HG03354 (cell line): ENCODE data around the gene TSPAN33.
"Not testable (repeated sequence)": the region's sequence is repeated elsewhere in the genome, so short reads cannot be mapped to it uniquely, and the experiment has no call there.

ENCODE experiments used
- ATAC-seq: cut with Tn5 transposase; IDR thresholded peaks from one replicate; pipeline ENCODE4 v1.9.1; 2021; ENCODE audit warnings: mild to moderate bottlenecking; ENCODE audit not compliant: unreplicated experiment, poor library complexity, severe bottlenecking

The TSPAN33 gene, protein sequence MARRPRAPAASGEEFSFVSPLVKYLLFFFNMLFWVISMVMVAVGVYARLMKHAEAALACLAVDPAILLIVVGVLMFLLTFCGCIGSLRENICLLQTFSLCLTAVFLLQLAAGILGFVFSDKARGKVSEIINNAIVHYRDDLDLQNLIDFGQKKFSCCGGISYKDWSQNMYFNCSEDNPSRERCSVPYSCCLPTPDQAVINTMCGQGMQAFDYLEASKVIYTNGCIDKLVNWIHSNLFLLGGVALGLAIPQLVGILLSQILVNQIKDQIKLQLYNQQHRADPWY

DNA sequence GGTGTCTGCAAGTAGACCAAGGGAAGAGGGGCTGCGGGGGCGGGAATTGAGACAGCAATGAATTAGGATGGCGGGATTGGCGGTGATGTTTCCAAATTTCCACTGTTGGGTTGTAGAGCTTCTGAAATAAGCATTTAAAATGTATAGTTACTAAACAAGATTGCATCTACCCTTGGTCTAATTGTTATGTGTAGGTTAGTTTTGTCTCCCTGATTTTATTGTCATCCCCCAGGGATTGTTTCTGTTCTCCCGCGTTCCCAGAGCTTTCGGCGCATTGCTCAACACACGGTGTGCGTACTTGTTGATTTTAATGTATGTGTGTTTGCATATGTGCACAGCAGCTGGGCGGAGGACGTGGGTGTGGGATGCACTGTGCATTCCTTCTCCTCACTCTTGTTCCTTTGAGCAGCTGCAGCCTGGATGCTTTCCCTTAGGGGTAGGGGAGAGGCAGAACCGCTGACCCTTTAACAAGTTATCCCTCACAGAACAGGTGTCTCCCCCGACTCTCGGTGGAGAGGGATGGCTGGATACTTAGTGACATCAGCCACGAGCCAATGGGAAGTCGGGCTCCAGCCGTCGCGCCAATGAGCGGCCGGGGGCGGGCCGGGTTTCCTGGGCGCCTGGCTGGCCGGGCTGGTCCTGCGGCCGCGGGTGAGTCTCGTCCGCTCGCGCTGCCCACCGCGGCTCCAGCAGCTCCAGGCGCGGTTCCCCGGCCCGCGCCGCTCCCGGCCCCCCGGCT lies at the start of gene TSPAN33:
Gene TSPAN33, plus strand, starts transcription at position 613 of the 739 bp plus-strand sequence. CDS start 274 bp downstream, outside the sequence.
- ATAC-seq: peak; percentile 76

DNA sequence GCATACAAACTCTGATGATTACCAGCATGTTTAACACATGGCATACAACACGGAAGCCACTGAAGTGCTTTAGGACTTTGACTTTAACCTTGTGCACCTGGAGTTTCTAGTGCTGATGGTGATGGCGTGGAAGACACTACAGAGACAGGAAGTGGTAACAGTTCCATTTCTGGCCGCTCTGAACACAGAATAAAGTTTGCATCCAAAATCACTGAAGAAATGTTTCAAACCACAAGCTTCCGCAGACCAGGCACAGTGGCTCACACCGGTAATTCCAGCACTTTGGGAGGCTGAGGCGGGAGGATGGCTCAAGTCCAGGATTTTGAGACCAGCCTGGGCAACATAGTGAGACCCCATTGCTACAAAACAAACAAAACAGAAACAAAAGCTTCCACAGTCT lies 49.2 kb upstream of the TSPAN33 start:
- ATAC-seq: peak; percentile 90

DNA sequence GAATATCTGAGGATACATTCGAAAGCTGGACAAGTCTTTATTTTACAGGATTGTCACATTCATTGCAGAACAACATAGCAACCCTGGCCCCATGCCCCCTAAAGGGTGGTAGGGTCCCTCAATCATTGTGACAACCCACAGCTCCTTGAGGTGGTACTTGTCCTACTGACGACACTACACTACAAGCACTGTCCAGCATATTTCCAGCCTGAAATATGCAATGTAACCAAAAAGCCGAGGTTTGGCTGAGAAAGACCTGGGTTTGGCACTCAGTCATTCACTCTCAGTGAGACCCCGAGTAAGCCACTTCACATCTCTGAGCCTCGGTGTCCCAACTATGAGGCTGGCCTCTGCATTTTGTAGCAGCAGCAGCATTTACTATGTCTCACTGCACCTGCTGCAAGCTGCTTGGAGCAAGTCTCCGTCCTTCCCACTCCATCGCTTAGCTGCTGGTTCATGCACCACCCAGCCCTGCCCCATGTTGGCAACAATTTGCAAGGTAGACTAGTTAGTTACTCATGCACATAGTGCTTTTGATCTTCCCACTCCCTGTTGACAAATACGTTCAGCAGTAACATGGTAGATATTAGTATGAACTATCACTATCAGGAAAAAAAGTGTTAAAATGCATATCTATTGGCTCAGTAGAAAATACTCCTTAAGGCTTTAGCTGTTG lies 46.0 kb upstream of the TSPAN33 start:
- no peak for ATAC-seq

DNA sequence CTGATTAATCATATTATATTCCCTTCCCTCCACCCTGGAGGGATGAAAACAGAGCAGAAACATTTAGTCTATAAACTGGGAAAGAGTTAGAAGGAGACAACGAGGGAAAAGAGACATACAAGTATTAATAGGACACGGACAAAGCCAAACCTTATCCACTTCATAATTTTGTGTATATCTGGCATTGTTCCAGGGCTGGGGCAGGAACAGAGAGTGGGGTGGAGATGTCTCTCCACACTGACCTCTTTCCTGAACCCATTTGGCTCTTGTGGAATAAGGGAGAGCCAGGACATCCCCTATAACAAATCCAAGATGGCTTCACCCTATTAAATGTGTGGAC lies 43.7 kb upstream of the TSPAN33 start:
- ATAC-seq: no peak

DNA sequence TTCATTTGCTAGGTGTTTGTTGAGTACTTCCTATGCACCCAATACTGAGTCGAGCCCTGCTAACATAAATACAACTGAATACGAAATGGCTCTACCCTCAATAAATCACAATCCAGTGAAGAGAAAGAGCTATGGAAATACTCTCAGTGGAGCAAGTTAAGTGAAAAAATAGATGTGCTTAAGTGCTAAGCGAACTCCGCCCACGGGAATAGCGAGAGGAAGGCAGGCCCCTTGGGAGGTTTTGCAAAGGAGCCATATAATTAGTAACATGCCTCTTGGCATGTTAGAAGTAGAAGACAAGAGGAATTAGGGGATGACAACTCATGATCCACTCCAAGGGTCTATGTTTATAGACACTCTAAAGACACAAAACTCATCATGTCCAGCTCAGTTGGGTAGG lies 42.8 kb upstream of the TSPAN33 start:
- no peak for ATAC-seq

DNA sequence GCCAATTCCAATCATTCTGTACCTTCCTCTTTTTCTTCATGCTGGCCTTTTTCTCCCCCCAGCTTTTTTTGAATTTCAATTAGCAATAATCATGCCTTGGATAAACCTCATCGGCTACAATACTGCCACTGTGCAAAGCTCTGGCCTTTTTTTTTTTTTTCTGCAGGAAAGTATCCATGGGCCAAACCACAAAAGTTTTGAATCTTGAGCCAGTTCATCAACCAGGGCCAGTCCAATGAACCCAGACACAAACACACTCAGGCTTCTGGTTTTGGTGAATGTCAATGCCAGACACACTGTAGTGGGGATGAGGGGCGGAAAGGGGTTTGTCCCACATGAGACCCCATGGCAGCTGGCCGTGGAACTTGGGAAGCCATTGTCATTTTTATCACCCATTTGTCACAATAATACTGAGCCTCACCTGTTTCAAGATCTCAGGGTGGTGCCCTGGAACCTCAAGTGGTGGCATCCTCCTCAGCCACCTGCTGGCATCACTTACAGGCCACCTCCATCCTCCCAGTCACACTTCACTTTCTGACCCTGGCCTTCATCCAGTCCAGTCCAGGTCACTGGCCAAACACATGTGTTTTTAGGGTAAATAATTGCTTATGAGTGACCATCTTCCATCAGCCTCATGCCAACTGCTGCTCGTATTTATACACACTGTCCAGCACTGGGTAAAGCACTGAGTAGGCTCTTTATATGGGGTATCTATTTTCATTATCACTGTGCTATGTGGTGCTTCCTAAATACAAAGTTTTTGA lies 40.8 kb upstream of the TSPAN33 start:
- no peak for ATAC-seq

DNA sequence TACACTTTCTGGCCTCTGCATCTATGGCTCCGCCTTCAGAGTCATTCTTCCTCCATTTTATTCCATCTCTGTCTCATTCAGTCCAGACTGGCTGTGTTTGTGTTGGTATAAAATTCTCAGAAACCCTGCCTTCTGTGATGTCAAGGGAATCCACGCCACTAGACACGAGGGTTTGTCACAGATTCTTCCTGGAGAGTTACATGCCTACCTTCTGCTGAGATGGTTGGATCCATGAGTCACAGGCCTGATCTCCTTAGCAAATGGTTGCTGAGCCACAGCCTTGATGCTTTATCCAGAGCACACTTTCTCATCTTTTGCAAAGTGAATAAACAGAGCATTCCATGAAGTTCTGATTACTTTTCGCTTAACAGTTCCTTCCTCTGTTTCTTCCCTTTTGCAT lies 35.9 kb upstream of the TSPAN33 start:
- no peak for ATAC-seq

DNA sequence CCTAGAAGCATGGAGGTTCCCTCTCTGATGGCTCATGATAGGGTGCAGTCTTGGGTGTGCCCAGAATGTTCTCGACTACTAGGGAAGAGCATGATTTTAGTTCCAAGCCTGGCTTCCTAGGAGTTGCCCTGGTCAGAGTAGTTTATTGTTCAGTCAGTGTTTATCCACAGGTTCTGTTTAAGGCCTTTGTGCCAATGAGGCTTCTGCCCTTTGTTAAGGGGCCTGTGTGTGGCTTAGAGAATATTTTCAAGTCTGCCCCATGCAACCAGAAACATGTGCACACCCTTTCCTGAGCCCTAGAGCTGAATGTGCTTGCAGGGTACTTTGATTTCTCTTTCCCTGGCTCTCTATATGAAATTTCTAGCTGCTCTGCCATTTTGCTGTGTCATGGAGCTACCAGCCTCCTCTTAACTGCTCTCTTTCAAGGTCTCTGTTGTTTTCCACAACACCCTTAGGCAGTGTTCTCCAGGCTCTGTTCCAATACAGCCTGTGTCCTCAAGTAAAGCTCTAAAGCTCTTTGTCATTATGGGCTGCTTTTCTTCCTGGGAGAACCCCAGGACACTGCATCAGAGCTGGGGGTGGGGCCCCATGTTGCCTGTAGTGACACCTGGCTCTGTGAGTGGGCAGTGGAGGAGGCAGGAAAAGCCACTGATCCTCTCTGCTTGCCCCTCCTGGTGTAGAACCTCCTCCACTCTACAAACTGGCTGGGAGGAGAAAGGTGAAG lies 34.1 kb upstream of the TSPAN33 start:
- ATAC-seq: no peak

DNA sequence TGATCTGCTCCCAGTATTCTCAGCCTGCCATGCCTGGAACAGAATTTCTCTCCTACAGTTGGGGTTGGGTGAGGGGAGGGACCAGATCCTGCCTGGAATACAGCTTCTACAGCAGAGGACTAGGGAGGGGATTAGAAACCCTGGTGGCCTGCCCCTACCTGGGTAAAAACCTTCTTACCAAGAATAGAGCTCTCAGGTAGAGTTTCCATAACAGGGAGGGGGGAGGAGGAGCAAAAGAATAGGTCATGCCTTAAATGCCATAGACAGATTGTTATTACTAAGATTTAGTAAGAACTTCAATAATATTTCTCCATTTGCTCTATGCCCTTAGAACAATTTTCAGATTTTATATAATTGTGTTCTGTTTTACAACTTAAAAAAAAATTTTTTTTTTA lies 33.5 kb upstream of the TSPAN33 start:
- ATAC-seq: no peak

DNA sequence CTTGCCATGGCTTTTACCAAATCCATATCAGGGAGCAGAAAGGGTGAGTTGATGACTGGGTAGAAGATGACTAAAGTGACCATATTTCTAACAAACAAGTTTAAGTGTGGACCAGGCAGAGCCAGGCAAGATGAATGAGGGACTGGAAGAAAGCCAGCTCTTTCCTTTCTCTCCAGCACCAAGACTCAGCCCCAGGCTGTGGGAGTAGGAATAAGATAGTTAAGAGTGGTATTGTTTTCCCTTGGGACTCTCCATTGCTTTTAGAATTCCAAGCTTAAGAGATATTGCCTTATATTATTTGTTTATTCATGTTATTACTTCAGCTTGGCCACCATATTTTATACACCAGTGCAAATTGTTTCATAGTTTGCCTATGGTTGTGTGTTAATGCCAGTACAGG lies 28.8 kb upstream of the TSPAN33 start:
- ATAC-seq: no peak

DNA sequence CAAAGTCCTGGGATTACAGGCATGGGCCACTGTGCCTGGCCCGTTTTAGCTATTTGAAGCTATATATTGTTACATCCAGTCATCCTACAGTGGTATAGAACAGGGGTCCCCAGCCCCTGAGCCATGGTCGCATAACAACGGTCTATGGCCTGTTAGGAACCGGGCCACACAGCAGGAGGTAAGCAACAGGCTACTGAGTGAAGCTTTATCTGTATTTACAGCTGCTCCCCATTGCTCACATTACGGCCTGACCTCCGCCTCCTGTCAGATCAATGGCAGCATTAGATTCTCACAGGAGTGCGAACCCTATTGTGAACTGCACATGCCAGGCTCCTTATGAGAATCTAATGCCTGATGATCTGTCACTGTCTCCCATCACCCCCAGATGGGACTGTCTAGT lies 26.3 kb upstream of the TSPAN33 start:
- no peak for ATAC-seq

DNA sequence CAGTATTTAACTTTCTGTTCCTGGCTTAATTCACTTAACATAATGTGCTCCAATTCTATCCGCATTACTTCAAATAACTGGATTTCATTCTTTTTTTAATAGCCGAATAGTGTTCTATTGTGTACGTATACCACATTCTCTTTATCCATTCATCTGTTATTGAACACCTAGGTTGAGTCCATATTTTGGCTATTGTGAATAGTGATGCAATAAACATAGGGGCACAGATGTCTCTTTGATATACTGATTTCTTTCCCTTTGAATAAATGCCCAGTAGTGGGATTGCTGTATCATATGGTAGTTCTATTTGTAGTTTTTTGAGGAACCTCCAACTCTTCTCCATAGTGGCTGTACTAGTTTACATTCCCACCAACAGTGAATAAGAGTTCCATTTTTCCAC lies 25.5 kb upstream of the TSPAN33 start:
- ATAC-seq: no peak

DNA sequence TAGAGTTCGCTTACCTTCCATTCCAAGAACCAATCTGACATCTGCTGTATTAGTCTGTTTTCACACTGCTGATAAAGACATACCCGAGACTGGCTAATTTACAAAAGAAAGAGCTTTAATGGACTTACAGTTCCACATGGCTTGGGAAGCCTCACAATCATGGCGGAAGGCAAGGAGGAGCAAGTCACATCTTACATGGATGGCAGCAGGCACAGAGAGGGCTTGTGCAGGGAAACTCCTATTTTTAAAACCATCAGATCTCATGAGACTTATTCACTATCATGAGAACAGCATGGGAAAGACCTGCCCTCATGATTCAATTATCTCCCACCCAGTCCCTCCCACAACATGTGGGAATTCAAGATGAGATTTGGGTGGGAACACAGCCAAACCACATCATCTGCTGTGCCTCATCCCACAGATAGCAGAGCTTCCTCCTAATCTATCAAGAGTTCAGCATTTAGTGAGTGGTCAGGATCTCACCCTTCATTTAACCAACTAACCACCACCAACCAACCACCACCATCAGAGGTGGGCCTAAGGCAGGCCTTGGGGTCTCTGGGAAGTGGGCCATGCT lies 22.9 kb upstream of the TSPAN33 start:
- not testable (repeated sequence) for ATAC-seq

DNA sequence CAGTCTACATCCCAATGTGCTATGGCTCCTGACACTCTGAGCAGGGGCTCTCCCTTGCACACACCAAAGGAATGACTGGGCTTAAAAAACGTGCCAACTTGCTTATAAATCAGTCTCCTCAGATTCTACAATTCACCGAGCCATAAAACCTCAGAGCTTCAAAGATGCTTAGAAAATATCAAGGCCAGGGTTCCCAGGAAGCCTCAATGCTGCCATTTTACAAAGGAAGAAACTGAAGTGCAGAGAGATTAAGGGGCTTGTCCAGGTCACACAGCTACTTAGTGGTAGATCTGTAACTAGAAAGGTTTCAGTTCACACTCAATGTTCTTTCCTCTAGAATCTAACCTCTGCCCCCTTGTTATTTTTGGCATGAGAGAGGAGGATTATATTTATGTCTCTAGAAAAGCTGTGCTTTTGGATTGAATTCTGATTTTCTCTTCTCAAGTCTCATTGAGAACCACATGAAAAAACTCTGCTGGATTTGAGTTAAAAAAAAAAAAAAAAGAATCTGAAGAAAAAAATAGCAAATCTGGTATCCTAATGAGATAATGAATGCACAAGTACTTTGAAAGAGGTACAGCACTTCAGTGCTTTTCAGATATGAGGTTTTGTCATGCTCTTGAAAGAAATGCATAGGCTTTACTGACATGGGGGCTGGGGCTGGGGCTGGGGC lies 22.3 kb upstream of the TSPAN33 start:
- peak; percentile 63 for ATAC-seq

DNA sequence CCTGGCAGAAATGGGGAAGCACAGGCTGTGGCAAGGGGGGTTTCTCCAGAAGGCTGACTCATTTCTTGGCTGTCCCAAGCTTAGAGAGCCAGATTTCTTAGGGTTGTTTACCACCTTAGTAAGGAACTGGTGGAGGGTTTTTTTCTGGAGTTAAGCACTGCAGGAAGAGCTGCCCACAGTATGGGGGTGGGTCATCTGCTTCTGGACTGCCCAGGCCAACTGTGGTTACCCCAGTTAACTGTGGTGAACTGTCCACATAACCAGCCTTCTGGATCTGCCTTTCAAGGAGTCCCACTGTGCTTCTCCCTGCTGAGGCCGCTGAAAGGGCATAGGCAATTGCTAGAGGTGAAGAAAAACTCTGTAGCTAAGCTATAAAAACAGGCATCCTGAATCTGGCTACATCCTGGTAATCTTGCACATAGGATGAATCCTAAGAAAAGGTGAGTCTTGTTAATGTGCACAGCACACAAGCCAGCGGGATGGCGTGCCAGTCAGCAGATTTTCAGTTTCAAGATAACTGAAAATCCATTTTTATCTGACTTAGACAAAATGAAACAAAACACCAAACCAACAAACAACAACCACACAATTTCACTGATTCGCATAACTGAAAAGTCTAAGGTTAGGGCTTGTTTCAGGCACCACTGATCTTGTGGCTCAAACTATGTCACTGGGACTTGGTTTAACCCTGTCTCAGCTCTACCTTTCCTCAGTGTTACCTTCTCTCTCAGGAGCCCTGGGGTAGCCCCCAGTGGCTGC lies 21.6 kb upstream of the TSPAN33 start:
- peak; percentile 69 for ATAC-seq

DNA sequence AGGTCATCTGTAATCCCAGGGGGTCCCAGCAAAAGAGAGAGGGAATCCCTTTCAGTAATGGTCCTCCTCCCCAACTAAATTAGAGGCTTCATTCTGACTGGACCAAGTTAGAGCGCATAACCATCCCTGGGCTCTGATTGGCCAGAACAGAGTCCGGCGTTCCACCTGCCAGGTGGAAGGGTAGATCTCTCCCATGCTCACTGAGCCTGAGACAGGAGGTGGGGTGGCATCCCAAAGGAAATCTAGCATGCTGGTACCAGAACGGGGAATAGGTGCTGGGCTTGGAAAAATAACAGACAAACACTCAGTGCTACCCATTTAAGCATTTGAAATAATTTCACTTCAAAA lies 21.0 kb upstream of the TSPAN33 start:
- ATAC-seq: no peak

DNA sequence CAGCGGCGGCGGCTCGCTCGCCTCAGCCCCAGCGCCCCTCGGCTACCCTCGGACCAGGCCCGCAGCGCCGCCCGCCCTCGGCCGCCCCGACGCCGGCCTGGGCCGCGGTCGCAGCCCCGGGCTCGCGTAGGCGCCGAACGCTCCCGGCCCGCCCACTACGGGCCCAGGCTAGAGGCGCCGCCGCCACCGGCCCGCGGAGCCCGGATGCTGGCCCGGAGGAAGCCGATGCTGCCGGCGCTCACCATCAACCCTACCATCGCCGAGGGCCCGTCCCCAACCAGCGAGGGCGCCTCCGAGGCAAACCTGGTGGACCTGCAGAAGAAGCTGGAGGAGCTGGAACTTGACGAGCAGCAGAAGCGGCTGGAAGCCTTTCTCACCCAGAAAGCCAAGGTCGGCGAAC lies 18.2 kb upstream of the TSPAN33 start:
- ATAC-seq: no peak

DNA sequence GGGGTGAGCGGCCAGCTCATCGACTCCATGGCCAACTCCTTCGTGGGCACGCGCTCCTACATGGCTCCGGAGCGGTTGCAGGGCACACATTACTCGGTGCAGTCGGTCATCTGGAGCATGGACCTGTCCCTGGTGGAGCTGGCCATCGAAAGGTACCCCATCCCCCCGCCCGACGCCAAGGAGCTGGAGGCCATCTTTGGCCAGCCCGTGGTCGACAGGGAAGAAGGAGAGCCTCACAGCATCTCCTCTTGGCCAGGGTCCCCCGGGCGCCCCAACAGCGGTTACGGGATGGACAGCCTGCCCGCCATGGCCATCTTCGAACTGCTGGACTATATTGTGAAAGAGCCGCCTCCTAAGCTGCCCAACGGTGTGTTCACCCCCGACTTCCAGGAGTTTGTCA lies 17.4 kb upstream of the TSPAN33 start:
- ATAC-seq: no peak
